ENCODE data around the gene SLC41A3.

SLC41A3 gene

DNA sequence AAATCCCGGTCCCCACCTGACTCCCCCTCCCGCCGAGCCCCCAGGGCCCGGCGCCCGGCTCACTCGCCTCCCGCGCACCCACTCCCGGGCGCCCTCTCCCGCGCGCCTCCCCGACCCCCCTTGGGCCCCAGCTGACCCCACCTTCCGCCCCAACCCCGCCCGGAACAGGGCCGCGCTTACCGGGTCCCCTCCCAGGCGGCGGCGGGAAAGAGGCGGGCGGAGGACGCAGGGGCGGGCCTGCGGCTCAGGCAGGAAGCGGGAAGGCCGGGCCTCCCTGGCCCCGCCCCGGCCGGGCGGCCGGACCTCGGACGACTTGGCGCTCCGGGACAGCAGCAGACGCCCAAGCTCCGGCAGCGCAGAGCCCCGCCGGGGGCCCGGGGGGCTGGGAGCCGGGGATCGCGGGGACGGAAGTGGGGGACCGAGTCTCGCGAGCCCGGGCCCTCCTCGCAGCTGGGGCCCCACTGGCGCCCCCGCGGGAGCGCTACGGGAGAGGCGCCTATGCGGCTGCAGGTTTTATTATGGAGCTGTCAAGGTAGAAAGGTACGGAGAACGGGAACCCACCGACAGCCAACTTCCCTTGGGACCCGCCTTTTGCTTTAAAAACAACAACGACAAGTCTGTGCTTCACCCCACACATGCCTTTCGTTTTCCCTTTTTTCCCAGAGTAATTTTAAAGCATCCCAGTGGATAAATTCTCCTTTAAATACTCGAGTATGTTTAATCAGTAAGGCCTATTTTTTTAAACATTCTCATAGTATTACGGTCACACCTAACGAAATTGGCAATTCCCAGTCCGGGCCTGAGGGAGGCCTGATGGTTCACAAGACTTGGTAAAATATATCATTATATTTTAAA lies at the start of gene SLC41A3:
Gene SLC41A3, minus strand, starts transcription at position 212 of the 855 bp plus-strand sequence. CDS start 15,905 bp downstream, outside the sequence.
- Histone ChIP-seq H3K9ac (ENCODE audit: low read length) (peak within 1 kb of the TSS; percentile 48), H3K9me3 (ENCODE audit: control insufficient read depth, low read depth, low read length) (peaks cover 21% of the 10 kb centered on the region), H3K4me3 (ENCODE audit: low read length) (peak within 1 kb of the TSS; percentile 78), H3K27ac (ENCODE audit: low read length) (no peak within 1 kb of the TSS), H3K4me1 (ENCODE audit: control insufficient read depth, low read depth, low read length) (no peaks in the 10 kb centered on the region), H3K27me3 (ENCODE audit: control insufficient read depth, insufficient read depth, low read length) (no peaks in the 10 kb centered on the region), H3K36me3 (ENCODE audit: control insufficient read depth, low read depth, low read length) (no peaks in the 10 kb centered on the region)

DNA sequence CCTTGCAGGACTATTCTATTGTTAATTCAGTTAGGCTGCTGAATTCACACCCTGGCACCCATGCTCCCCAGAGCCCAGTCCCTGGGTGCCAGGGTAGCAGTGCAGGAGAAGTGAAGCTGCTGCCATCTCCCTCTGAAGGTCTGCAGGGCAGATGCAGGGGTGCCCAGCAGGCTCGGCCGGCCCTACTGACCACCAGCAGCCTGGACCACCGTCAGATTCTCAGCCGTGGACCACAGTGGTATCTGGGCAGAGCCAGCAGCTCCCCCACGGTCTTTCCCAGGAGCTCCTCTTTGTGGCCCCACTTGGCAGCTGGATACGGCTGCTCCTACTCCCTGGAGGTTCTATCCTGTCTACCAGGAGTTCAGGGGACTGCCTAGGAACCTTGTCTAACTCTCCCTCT lies 49.7 kb upstream of the SLC41A3 start:
- H3K9ac ChIP-seq (ENCODE audit: low read length) = no peak overlapping the region
- H3K27ac ChIP-seq (ENCODE audit: low read length) = no peak overlapping the region
- H3K9me3 ChIP-seq (ENCODE audit: control insufficient read depth, low read depth, low read length) = no peaks in the 10 kb centered on the region
- H3K27me3 ChIP-seq (ENCODE audit: control insufficient read depth, insufficient read depth, low read length) = peaks cover 3% of the 10 kb centered on the region
- no peak overlapping the region for H3K4me3 ChIP-seq (ENCODE audit: low read length)
- peaks cover 11% of the 10 kb centered on the region for H3K4me1 ChIP-seq (ENCODE audit: control insufficient read depth, low read depth, low read length)
- H3K36me3 ChIP-seq (ENCODE audit: control insufficient read depth, low read depth, low read length) = no peaks in the 10 kb centered on the region

DNA sequence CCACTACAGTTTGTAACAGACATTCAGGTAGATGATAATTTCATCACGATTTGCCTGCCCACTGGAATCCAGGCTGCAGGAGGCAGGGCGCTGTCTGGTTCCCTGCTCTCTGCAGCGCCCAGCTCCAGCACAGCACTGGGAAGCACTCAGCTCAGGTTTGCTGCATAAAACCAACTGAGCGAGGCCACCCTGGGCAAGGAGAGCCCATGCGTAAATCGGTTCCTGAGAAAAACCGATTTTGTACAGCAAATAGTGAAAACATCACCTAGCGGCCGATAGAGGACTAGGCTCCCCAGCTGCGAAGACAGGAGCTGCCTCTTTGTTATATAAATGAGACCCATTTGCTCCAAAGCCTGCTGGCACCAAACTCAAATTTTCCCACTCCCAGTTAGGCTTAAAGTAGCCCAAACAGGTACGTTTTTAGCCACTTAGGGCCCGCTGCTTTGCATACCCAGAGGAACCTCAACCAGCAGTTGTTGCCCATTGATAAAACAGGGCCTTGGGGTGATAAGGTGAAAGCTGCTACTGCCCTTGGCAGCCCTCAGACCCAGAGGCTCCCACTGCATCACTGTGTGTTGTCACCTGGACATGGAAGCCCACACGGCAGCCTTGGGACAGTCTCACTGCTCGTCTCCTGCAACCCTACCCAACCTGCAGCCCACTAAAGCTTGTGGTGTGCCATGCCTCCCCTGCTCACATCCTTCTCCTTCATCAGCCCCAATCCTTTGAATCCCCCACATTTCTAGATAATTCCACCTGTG lies 49.0 kb upstream of the SLC41A3 start:
- no peak overlapping the region for H3K4me3 ChIP-seq (ENCODE audit: low read length)
- H3K27ac ChIP-seq (ENCODE audit: low read length) = no peak overlapping the region
- peaks cover 11% of the 10 kb centered on the region for H3K4me1 ChIP-seq (ENCODE audit: control insufficient read depth, low read depth, low read length)
- peaks cover 3% of the 10 kb centered on the region for H3K27me3 ChIP-seq (ENCODE audit: control insufficient read depth, insufficient read depth, low read length)
- H3K9ac ChIP-seq (ENCODE audit: low read length) = no peak overlapping the region
- no peaks in the 10 kb centered on the region for H3K9me3 ChIP-seq (ENCODE audit: control insufficient read depth, low read depth, low read length)
- H3K36me3 ChIP-seq (ENCODE audit: control insufficient read depth, low read depth, low read length) = no peaks in the 10 kb centered on the region

DNA sequence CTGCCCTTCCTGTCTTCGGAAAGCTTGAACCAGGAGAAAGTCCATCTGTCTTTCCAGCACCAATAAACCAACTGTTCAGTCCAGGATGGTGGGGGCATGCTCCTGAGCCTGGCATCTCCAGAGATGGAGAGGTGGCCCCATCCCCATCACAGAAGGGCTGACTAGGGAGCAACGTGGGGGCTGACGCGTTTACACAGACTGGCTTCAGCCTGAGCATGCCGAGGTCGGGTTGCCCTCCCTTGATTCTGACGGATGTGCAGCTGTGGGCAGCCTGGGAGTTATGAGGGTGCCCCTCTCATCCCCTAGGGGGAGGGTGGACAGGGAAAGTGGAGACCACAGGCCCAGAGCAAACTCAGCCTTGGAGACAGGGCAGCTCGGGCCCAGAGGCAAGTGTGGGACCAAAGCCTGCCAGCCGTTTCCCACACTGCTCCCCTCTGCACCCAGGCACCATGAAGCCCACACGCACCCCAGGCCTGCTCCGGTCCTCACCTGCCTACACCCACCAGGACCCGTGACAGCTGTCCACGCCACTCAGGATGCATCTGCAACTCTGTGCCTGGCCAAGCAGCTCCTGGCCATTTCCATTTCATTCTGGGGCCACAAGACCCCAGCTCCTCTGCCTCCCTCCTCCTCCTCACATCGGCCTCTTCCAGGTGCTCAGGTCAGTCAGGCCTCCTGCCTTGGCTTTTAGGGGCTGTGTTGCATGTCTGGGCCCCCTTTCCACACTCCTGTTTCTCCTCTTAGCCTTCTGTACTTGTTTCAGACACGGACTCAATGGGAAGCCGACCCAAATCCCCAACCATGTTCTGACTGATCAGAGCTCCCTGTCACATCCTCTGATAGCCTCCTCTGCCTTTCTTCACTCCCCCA lies 48.2 kb upstream of the SLC41A3 start:
- H3K4me3 ChIP-seq (ENCODE audit: low read length) = no peak overlapping the region
- H3K27me3 ChIP-seq (ENCODE audit: control insufficient read depth, insufficient read depth, low read length) = peaks cover 3% of the 10 kb centered on the region
- no peak overlapping the region for H3K27ac ChIP-seq (ENCODE audit: low read length)
- no peak overlapping the region for H3K9ac ChIP-seq (ENCODE audit: low read length)
- peaks cover 11% of the 10 kb centered on the region for H3K4me1 ChIP-seq (ENCODE audit: control insufficient read depth, low read depth, low read length)
- H3K36me3 ChIP-seq (ENCODE audit: control insufficient read depth, low read depth, low read length) = no peaks in the 10 kb centered on the region
- H3K9me3 ChIP-seq (ENCODE audit: control insufficient read depth, low read depth, low read length) = no peaks in the 10 kb centered on the region

DNA sequence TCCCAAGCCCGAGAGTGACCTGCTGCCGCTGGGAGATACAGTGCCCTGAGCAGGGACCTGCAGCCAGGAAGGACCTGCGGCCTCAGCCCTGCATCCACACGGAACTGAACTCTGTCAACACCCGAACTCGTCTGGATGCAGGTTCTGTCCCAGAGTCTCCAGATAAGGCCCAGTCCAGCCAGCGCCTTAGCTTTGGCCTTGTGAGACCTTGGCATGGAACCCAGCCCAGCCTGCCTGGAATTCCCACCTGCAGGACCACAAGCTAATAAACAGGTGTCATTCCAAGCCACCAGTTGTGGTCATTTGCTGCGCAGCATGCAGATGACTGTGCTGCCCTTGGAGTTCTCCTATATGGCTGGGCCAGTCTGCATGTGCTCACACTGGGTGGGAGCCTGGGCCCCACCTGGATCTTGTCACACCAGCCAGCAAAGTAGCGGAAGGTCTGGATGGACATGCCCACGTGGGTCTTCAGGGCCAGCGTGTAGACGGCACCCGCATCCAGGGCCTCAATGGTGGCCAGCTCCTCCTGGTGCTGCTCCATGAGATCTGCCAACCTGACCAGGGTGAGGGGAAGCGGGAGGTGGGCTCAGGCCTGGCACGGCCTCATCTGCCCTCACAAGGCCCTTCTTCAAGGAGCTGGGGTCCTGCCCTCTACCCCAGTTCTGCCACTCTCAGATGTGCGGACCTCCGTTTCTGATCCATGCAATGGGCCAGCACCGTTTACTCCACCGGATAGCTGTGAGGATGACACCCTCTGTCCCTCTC lies 47.2 kb upstream of the SLC41A3 start:
- H3K4me3 ChIP-seq (ENCODE audit: low read length) = no peak overlapping the region
- no peak overlapping the region for H3K9ac ChIP-seq (ENCODE audit: low read length)
- no peaks in the 10 kb centered on the region for H3K9me3 ChIP-seq (ENCODE audit: control insufficient read depth, low read depth, low read length)
- H3K36me3 ChIP-seq (ENCODE audit: control insufficient read depth, low read depth, low read length) = no peaks in the 10 kb centered on the region
- peaks cover 16% of the 10 kb centered on the region for H3K4me1 ChIP-seq (ENCODE audit: control insufficient read depth, low read depth, low read length)
- peaks cover 3% of the 10 kb centered on the region for H3K27me3 ChIP-seq (ENCODE audit: control insufficient read depth, insufficient read depth, low read length)
- H3K27ac ChIP-seq (ENCODE audit: low read length) = no peak overlapping the region

DNA sequence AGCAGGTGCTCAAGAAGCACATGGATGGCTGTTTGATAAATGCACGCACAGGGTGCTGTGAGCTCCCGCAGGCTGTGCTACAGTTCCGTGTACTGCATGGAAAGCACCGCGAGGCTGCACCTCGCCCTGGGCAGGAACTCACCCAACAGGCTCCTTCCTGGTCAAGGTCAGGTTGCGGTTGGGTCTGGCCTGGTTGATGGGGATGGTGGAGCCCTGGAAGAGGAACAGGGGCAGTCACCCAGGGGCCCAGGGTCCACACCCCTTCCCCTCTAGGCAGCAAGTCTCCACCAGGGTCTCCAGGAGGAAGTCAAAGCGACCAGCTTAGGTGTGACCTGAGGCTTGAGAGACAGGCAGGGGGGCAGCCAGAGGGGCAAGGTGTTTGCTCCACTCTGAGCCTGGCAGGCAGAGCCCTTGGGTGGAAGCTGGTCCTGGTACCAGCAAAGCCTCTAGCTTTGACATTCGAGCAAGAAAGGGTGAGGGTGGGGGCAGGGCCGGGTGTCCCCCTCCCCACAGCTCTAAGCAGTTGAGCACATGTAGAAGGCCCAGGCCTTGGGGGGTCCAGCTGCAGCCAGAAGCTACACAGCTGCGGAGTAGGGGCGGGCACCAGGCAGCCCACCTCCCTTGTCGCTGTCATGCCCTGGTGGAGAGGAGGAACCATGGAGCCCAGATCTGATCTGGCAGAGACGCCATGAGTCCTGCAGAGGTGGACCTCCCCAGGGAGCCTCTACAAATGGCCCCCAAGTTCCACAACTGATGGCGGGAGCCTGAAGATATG lies 46.3 kb upstream of the SLC41A3 start:
- Histone ChIP-seq H3K27me3 (ENCODE audit: control insufficient read depth, insufficient read depth, low read length) (peaks cover 3% of the 10 kb centered on the region), H3K9me3 (ENCODE audit: control insufficient read depth, low read depth, low read length) (no peaks in the 10 kb centered on the region), H3K4me1 (ENCODE audit: control insufficient read depth, low read depth, low read length) (peaks cover 16% of the 10 kb centered on the region), H3K4me3 (ENCODE audit: low read length) (no peak overlapping the region), H3K27ac (ENCODE audit: low read length) (no peak overlapping the region), H3K9ac (ENCODE audit: low read length) (no peak overlapping the region), H3K36me3 (ENCODE audit: control insufficient read depth, low read depth, low read length) (no peaks in the 10 kb centered on the region)

DNA sequence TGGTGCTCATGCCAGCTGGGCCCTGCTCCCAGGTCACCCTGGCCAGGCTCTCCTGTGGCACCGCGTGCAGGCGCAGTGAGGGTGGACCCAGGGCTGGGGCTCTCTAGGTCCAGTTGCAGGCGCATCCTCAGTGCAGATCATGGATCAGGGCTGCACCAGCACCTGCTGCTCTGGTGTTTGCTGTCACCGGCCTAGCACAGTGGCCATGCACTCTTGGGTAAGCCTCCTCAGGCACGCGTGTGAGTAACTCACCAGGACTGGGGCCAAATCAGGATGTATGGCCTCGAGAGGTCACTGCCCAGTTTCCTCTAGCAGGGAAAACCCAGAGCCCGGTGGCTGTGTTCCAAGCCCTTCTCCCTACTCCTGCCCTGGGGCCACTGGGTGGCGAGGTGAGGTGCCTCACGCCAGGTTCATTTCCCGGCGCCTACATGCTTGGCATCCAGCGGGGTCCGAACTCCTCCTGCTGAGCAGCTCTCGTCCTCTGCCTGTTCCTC lies 45.5 kb upstream of the SLC41A3 start:
- no peak overlapping the region for H3K4me3 ChIP-seq (ENCODE audit: low read length)
- H3K9me3 ChIP-seq (ENCODE audit: control insufficient read depth, low read depth, low read length) = no peaks in the 10 kb centered on the region
- no peak overlapping the region for H3K27ac ChIP-seq (ENCODE audit: low read length)
- no peaks in the 10 kb centered on the region for H3K36me3 ChIP-seq (ENCODE audit: control insufficient read depth, low read depth, low read length)
- H3K9ac ChIP-seq (ENCODE audit: low read length) = no peak overlapping the region
- H3K27me3 ChIP-seq (ENCODE audit: control insufficient read depth, insufficient read depth, low read length) = peaks cover 3% of the 10 kb centered on the region
- H3K4me1 ChIP-seq (ENCODE audit: control insufficient read depth, low read depth, low read length) = peaks cover 16% of the 10 kb centered on the region

DNA sequence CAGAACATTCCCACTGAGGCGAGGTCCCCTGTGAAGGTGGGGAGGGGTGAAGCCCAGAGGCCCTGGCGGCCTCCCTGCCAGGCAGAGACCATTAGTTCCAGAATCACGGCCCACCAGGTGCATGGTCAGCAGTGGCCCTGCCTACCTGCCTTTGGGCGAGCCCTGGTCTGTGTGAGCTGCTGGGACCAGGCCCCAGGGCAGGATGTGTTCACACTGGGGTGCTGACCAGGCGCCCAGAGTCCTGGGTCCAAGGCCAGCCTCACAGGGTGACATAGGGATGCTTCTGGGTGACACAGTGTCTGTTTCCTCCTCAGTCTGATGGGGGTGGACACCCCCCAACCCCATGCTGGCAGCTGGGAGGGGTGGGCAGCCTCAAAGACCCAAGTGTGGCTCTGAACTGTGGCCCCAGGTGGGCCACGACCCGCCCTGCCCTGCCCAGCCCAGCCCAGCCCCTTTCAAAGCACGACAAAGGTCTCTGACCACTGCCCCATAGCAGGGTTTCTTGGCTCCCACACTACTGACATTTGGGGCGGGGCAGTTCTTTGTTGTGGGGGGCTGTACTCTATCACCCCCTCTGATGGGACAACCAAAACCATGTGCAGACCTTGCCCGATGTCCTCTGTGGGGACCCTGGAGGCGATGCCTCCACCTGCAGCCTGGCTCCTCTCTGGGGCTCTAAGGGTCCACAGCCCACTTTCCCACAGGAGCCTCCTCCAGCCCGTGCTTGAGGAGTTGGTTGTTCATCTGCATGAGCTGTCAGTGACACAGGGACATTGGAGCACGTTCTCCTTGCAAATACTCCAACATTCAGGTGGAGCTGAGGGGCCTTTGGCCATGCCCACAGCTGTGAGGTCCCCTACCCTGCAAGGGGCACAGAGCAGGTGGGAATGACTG lies 44.8 kb upstream of the SLC41A3 start:
- Histone ChIP-seq H3K4me3 (ENCODE audit: low read length) (no peak overlapping the region), H3K36me3 (ENCODE audit: control insufficient read depth, low read depth, low read length) (no peaks in the 10 kb centered on the region), H3K4me1 (ENCODE audit: control insufficient read depth, low read depth, low read length) (peaks cover 23% of the 10 kb centered on the region), H3K9ac (ENCODE audit: low read length) (no peak overlapping the region), H3K9me3 (ENCODE audit: control insufficient read depth, low read depth, low read length) (no peaks in the 10 kb centered on the region), H3K27me3 (ENCODE audit: control insufficient read depth, insufficient read depth, low read length) (peaks cover 3% of the 10 kb centered on the region), H3K27ac (ENCODE audit: low read length) (no peak overlapping the region)

DNA sequence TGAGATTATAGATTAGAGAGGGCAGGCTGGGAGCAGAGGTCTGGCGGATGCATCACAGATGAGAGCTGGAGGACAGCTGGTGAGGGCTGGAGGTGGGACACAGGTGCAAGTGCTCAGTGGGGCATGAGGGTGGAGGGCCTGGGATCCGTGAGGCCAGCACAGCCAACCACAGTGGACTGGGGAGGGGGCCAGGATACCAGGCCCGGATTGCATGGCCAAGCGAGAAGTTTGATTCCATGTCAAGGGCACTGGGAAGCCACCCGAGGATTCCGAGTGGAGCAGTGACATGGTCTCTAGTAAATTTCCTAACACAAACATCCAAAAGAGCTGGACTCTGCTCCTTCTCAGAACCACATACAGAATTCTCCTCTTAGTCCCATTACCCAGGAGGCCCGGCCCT lies 44.0 kb upstream of the SLC41A3 start:
- no peak overlapping the region for H3K4me3 ChIP-seq (ENCODE audit: low read length)
- no peaks in the 10 kb centered on the region for H3K27me3 ChIP-seq (ENCODE audit: control insufficient read depth, insufficient read depth, low read length)
- H3K27ac ChIP-seq (ENCODE audit: low read length) = no peak overlapping the region
- H3K9ac ChIP-seq (ENCODE audit: low read length) = no peak overlapping the region
- H3K36me3 ChIP-seq (ENCODE audit: control insufficient read depth, low read depth, low read length) = no peaks in the 10 kb centered on the region
- no peaks in the 10 kb centered on the region for H3K9me3 ChIP-seq (ENCODE audit: control insufficient read depth, low read depth, low read length)
- peaks cover 23% of the 10 kb centered on the region for H3K4me1 ChIP-seq (ENCODE audit: control insufficient read depth, low read depth, low read length)

Measured in iPS-18a (cell line).